PC-3 (cell line): Measurements from ENCODE around the gene PBRM1. TPM values are rescaled to one million over a fixed set of nuclear protein-coding genes. Genes with fewer than 3 reads are reported as not detected.

Source experiments
- ATAC-seq: fragments of 200-7000 bp; cut with Tn5 transposase; 2 replicates; pipeline ENCODE4 v1.9.1; 2020; ENCODE audit warnings: mild to moderate bottlenecking, moderate library complexity
- Bru-seq: library from RNA; stranded (reverse); fragments of 400-500 nt; gene quantifications from one replicate; lab custom pipeline; 2021; lab: Mats Ljungman, UMichigan
- BruChase-seq, 2 experiments: library from RNA; stranded (reverse); fragments of 400-500 nt; gene quantifications; one replicate each; lab custom pipeline; 2021; lab: Mats Ljungman, UMichigan
- BruUV-seq: library from RNA; stranded (reverse); fragments of 400-500 nt; replicated peaks from 2 replicates; lab custom pipeline; 2021; lab: Mats Ljungman, UMichigan
- CTCF ChIA-PET: fragments of 300-600 bp; sonication (Branson Sonifier 250); formaldehyde crosslinking; loops from one replicate; lab custom pipeline; 2022; ENCODE audit warnings: antibody characterized with exemption; lab: Charles Lee
- POLR2A ChIA-PET: fragments of 300-600 bp; sonication (Branson Sonifier 250); formaldehyde crosslinking; loops from one replicate; lab custom pipeline; 2022; ENCODE audit warnings: antibody characterized with exemption; ENCODE audit not compliant: unreplicated experiment; lab: Charles Lee
- DNase-seq: peaks from one replicate; pipeline ENCODE4 v3.0.0-alpha.2; 2015
- H2AFZ ChIP-seq: fragments of 300-600 bp; sonication (generic); 2 replicates; pipeline ENCODE4 v1.6.0; 2016; ENCODE audit warnings: antibody characterized with exemption, low read length
- H3F3A ChIP-seq: fragments of 300-600 bp; sonication (generic); one replicate; pipeline ENCODE4 v1.6.0; 2017; ENCODE audit warnings: antibody characterized with exemption, low read length, control low read depth, mild to moderate bottlenecking; ENCODE audit not compliant: unreplicated experiment
- H3K27ac ChIP-seq: fragments of 300-600 bp; sonication (generic); 2 replicates; pipeline ENCODE4 v1.5.1; 2016; ENCODE audit warnings: mild to moderate bottlenecking, low read length
- H3K27me3 ChIP-seq: fragments of 300-600 bp; sonication (generic); 2 replicates; pipeline ENCODE4 v1.6.1; 2016; ENCODE audit warnings: low read length, mixed read lengths
- H3K36me3 ChIP-seq: fragments of 300-600 bp; sonication (generic); 2 replicates; pipeline ENCODE4 v1.6.1; 2016; ENCODE audit warnings: low read depth, mixed run types, low read length, mixed read lengths
- H3K4me1 ChIP-seq: fragments of 300-600 bp; sonication (generic); 2 replicates; pipeline ENCODE4 v1.5.1; 2016; ENCODE audit warnings: low read length; ENCODE audit not compliant: insufficient read depth
- H3K4me2 ChIP-seq: fragments of 300-600 bp; sonication (generic); 2 replicates; pipeline ENCODE4 v1.6.0; 2016; ENCODE audit warnings: low read length
- H3K4me3 ChIP-seq: fragments of 300-600 bp; sonication (generic); 2 replicates; pipeline ENCODE4 v1.5.1; 2016; ENCODE audit warnings: mild to moderate bottlenecking, low read length, mixed read lengths
- H3K79me2 ChIP-seq: fragments of 300-600 bp; sonication (generic); 2 replicates; pipeline ENCODE4 v1.6.1; 2017; ENCODE audit warnings: low read length, mixed read lengths
- H3K9ac ChIP-seq: fragments of 300-600 bp; sonication (generic); 2 replicates; pipeline ENCODE4 v1.6.0; 2016; ENCODE audit warnings: mild to moderate bottlenecking, low read length
- H3K9me2 ChIP-seq: fragments of 300-600 bp; sonication (generic); replicated peaks from 2 replicates; pipeline ENCODE4 v1.6.1; 2016; ENCODE audit warnings: mixed run types, low read length, mixed read lengths
- H3K9me3 ChIP-seq: fragments of 300-600 bp; sonication (generic); 2 replicates; pipeline ENCODE4 v1.6.1; 2016; ENCODE audit warnings: low read length, mixed read lengths
- H4K20me1 ChIP-seq: fragments of 300-600 bp; sonication (generic); 2 replicates; pipeline ENCODE4 v1.6.1; 2016; ENCODE audit warnings: low read length, mixed read lengths
- EZH2 ChIP-seq: fragments of 300-600 bp; sonication (generic); IDR thresholded peaks from one replicate; pipeline ENCODE4 v1.6.1; 2017; ENCODE audit warnings: antibody characterized with exemption, mild to moderate bottlenecking, low read length; ENCODE audit not compliant: unreplicated experiment
- EZH2phosphoT487 ChIP-seq: fragments of 300-600 bp; sonication (generic); IDR thresholded peaks from 2 replicates; pipeline ENCODE4 v1.6.1; 2018; ENCODE audit warnings: mild to moderate bottlenecking, antibody characterized with exemption, low read length, borderline replicate concordance
- intact Hi-C: fragments of 100-400 bp; cut with micrococcal nuclease; formaldehyde crosslinking; loops from 2 replicates; pipeline ENCODE4 v1.9.0; 2023
- long read RNA-seq: library from polyadenylated mRNA; unstranded; transcript quantifications from one replicate; pipeline ENCODE4 v2.0.0, GENCODE V29; 2021; ENCODE audit not compliant: unreplicated experiment
- total RNA-seq: library from RNA; depleted of rRNA; stranded (reverse); fragments of >200 nt; gene quantifications from 2 replicates; pipeline ENCODE4 v1.2.3, GENCODE V29; 2014; rRNA removed
- TF ChIP-seq, protein P1 (sequence below): fragments of 300-600 bp; sonication (generic); conservative IDR thresholded peaks from 2 replicates; pipeline ENCODE4 v1.5.1; 2017; ENCODE audit warnings: antibody characterized with exemption, low read depth, mild to moderate bottlenecking, low read length

Gene PBRM1
- 59.7 and 67.8 TPM in 2 replicates for total RNA-seq
- Bru-seq, nascent RNA: percentile 89 among the genes with signal in this experiment
- percentile 89 among the genes with signal in this experiment for BruChase-seq, experiment 1, labeled RNA remaining after a 6-hour chase
- BruChase-seq, experiment 2, labeled RNA remaining after a 2-hour chase: percentile 88 among the genes with signal in this experiment
- long read RNA-seq, partial matches to known transcripts: 63 of 144 reads
- long read RNA-seq, other reads (novel, unspliced or antisense): 81 of 144 reads

DNA sequence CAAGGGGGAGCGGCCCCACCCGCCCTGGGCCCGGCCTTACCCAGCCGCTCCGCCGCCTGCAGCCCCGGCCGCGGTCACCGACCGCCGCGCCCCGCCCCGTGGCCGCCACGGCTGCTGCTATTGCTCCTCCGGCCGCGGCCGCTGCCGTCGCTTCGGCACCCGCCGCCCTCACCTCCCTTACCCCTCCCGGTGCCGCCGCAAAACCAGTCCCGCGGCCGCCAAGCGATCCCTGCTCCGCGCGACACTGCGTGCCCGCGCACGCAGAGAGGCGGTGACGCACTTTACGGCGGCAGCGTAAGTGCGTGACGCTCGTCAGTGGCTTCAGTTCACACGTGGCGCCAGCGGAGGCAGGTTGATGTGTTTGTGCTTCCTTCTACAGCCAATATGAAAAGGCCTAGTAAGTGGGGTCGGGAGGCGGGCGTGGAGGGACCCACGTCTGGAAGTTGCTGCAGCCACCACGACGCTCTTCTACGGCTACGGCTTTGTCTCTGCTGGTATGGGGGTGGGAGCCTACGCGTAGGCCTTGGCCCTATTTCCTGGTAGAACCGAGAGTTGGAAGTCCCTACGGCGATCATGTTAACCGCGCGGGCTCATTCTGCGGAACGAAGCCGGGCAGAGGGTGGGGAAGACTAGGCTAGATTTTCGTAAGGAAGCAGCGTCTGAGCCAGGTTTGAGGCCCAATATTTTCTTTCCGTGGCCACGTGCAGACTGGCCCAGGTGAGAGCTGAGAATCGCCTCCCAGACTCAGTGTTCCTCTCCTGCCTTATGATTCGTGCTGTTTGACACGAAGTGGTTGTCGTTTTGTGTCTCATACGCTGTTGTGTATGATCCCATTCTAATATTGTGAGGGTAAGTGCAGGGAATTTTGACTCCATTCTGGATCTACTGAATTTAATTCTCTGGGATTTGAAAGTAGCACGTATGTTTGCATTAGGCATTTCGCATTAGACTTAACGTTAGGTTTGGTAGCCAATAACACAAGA lies at the start of gene PBRM1, which contains the start of gene GNL3:
PBRM1 (minus strand) TSS at position 205 of the 983 bp plus-strand sequence.
GNL3 (plus strand) TSS at position 324 of the 983 bp plus-strand sequence; CDS start at position 385, 61 bp downstream.
- DNase-seq (peak; percentile 98), ATAC-seq (peak; percentile 68)
- peak within 1 kb of the TSS; percentile 95 for H3K4me2 ChIP-seq
- H3K9ac ChIP-seq: peak within 1 kb of the TSS; percentile 99
- H3K4me3 ChIP-seq: peak within 1 kb of the TSS; percentile 89
- peak within 1 kb of the TSS; percentile 56 for H2AFZ ChIP-seq
- no peaks in the 10 kb centered on the region for H3K27me3 ChIP-seq
- POLR2A ChIA-PET: interaction anchor here (0.6 kb wide), 1 partner anchor 104 kb away, joined by 3 read pairs; no protein-coding TSS in a partner anchor
- H3K9me2 ChIP-seq: no peaks in the 10 kb centered on the region
- intact Hi-C loops: loop anchor here (1.0 to 10.0 kb wide), 3 partner anchors 15 to 151 kb away; partner anchors contain the start of genes GLT8D1, NT5DC2 and UQCC5
- H3F3A ChIP-seq: no peaks in the 10 kb centered on the region
- peaks cover 48% of the 10 kb centered on the region for H3K36me3 ChIP-seq
- no peaks in the 10 kb centered on the region for H3K9me3 ChIP-seq
- BruUV-seq: TSS peak; percentile 62
- H3K79me2 ChIP-seq: peaks cover 91% of the 10 kb centered on the region
- peak within 1 kb of the TSS; percentile 72 for H3K27ac ChIP-seq
- CTCF ChIA-PET: no interaction called here
- TF ChIP-seq EZH2 (no peak), EZH2phosphoT487 (no peak)
- TF ChIP-seq, protein P1, sequence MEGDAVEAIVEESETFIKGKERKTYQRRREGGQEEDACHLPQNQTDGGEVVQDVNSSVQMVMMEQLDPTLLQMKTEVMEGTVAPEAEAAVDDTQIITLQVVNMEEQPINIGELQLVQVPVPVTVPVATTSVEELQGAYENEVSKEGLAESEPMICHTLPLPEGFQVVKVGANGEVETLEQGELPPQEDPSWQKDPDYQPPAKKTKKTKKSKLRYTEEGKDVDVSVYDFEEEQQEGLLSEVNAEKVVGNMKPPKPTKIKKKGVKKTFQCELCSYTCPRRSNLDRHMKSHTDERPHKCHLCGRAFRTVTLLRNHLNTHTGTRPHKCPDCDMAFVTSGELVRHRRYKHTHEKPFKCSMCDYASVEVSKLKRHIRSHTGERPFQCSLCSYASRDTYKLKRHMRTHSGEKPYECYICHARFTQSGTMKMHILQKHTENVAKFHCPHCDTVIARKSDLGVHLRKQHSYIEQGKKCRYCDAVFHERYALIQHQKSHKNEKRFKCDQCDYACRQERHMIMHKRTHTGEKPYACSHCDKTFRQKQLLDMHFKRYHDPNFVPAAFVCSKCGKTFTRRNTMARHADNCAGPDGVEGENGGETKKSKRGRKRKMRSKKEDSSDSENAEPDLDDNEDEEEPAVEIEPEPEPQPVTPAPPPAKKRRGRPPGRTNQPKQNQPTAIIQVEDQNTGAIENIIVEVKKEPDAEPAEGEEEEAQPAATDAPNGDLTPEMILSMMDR: no peak
- peaks cover 53% of the 10 kb centered on the region for H3K4me1 ChIP-seq
- peaks cover 40% of the 10 kb centered on the region for H4K20me1 ChIP-seq

- no peak for TF ChIP-seq EZH2phosphoT487
- TF ChIP-seq, protein P1: no peak
- no peak for TF ChIP-seq EZH2
- BruUV-seq: no TSS peak
Measured at GRCh38 chr3:52733256-52733891, 47.7 kb upstream of the PBRM1 start.

More at GRCh38 chr3:52733256-52733891, 47.7 kb upstream of the PBRM1 start:
- no peak overlapping the region for H3K4me3 ChIP-seq
- no peak for DNase-seq
- H3K36me3 ChIP-seq: peaks cover 58% of the 10 kb centered on the region
- H3K27ac ChIP-seq: no peak overlapping the region
- no peaks in the 10 kb centered on the region for H3K79me2 ChIP-seq
- H3K9ac ChIP-seq: no peak overlapping the region
- H3K4me2 ChIP-seq: no peak overlapping the region
- no peak for ATAC-seq
- POLR2A ChIA-PET: no interaction called here
- H4K20me1 ChIP-seq: 0 out of 2 replicates have a peak, but pooled peaks cover 4% of the 10 kb centered on the region
- no peaks in the 10 kb centered on the region for H3K9me2 ChIP-seq
- H2AFZ ChIP-seq: no peak overlapping the region
- H3K27me3 ChIP-seq: no peaks in the 10 kb centered on the region
- no peaks in the 10 kb centered on the region for H3K4me1 ChIP-seq
- H3F3A ChIP-seq: no peaks in the 10 kb centered on the region
- intact Hi-C loops: no loop called here
- no peaks in the 10 kb centered on the region for H3K9me3 ChIP-seq
- CTCF ChIA-PET: no interaction called here
